Cardiac muscle cell (in vitro differentiated cells and primary cell): ENCODE measurements around the gene ATXN1. TPM values are rescaled to one million over a fixed set of nuclear protein-coding genes. Genes with fewer than 3 reads are reported as not detected.

Source experiments
- DNase-seq, 2 donors: peaks; one replicate each; pipeline versions ENCODE4 v3.0.0 to v3.0.0-alpha.2; 2010 to 2017; ENCODE audit warnings: low read depth in 1 of 2, low spot score in 1 of 2
- H3K27ac ChIP-seq: fragments of 200-600 bp; sonication (generic); 2 replicates; pipeline ENCODE4 v1.5.1; 2016
- H3K27me3 ChIP-seq: fragments of 200-600 bp; sonication (generic); 2 replicates; pipeline ENCODE4 v1.6.0; 2016; ENCODE audit warnings: control low read depth
- H3K36me3 ChIP-seq: fragments of 200-600 bp; sonication (generic); 2 replicates; pipeline ENCODE4 v1.5.1; 2016; ENCODE audit warnings: control low read depth
- H3K4me1 ChIP-seq: fragments of 200-600 bp; sonication (generic); 2 replicates; pipeline ENCODE4 v1.8.1; 2017; ENCODE audit warnings: low read depth, mild to moderate bottlenecking, mixed run types
- H3K4me3 ChIP-seq: fragments of 200-600 bp; sonication (generic); 2 replicates; pipeline ENCODE4 v1.5.1; 2016; ENCODE audit warnings: mild to moderate bottlenecking
- H3K9me3 ChIP-seq: fragments of 200-600 bp; sonication (generic); 2 replicates; pipeline ENCODE4 v1.5.1; 2017; ENCODE audit warnings: low read depth, mild to moderate bottlenecking, control low read depth
- polyA plus RNA-seq: library from polyadenylated mRNA; unstranded; fragments of >200 nt; fragmentation: Nextera tagmentation; extraction: Ambion mirVana; gene quantifications from 2 replicates; pipeline ENCODE4 v1.2.1, GENCODE V29; 2016
- total RNA-seq: library from RNA; depleted of rRNA; stranded (reverse); fragments of >200 nt; gene quantifications from 2 replicates; pipeline ENCODE4 v1.2.3, GENCODE V29; 2016
- TF ChIP-seq, protein P1 (sequence below): IDR thresholded peaks from 2 replicates; pipeline ENCODE4 v1.5.1; 2012; ENCODE audit warnings: low read depth, mild to moderate bottlenecking, low read length

The ATXN1 gene
- total and polyA plus RNA-seq, 2 experiments from 2014 or later: 15.1 to 37.4 TPM

GRCh38 chr6:16725145-16725864 lies 36.0 kb downstream of the ATXN1 start:
- Histone ChIP-seq H3K27ac (no peak overlapping the region), H3K9me3 (no peaks in the 10 kb centered on the region), H3K36me3 (no peaks in the 10 kb centered on the region), H3K4me3 (no peak overlapping the region), H3K4me1 (peaks cover 9% of the 10 kb centered on the region), H3K27me3 (no peaks in the 10 kb centered on the region)
- TF ChIP-seq, protein P1, sequence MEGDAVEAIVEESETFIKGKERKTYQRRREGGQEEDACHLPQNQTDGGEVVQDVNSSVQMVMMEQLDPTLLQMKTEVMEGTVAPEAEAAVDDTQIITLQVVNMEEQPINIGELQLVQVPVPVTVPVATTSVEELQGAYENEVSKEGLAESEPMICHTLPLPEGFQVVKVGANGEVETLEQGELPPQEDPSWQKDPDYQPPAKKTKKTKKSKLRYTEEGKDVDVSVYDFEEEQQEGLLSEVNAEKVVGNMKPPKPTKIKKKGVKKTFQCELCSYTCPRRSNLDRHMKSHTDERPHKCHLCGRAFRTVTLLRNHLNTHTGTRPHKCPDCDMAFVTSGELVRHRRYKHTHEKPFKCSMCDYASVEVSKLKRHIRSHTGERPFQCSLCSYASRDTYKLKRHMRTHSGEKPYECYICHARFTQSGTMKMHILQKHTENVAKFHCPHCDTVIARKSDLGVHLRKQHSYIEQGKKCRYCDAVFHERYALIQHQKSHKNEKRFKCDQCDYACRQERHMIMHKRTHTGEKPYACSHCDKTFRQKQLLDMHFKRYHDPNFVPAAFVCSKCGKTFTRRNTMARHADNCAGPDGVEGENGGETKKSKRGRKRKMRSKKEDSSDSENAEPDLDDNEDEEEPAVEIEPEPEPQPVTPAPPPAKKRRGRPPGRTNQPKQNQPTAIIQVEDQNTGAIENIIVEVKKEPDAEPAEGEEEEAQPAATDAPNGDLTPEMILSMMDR: no peak
- peak in 1 of 2 donors; percentile 82 for DNase-seq

DNA sequence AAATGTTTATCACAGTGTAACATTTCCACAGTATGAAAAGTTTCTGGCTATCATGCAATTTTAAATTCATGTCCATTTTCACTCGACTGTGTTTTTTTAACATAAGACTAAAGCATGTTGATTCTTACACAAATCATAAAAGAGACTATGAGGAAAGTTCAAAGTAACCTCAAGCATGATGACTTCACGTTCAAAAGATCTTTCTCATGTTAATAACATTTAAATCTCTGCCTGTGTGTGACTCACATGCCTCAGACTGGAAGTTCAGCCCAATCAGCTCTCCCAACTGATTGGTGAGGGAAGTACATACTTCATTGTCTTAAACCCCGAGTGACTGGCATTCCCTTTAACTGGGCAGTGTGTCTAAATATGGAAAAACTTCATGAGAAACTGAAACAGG lies 37.4 kb downstream of the ATXN1 start:
- Histone ChIP-seq H3K4me1 (peaks cover 9% of the 10 kb centered on the region), H3K27ac (peak overlapping the region; percentile 18), H3K4me3 (no peak overlapping the region), H3K9me3 (no peaks in the 10 kb centered on the region), H3K36me3 (no peaks in the 10 kb centered on the region), H3K27me3 (no peaks in the 10 kb centered on the region)
- peak; percentile 21 to 91 for DNase-seq
- TF ChIP-seq, protein P1: no peak

GRCh38 chr6:16723402-16723801 lies 37.9 kb downstream of the ATXN1 start:
- H3K4me1 ChIP-seq: peaks cover 9% of the 10 kb centered on the region
- H3K27ac ChIP-seq: no peak overlapping the region
- TF ChIP-seq, protein P1: no peak

GRCh38 chr6:16722630-16723029 lies 38.6 kb downstream of the ATXN1 start:
- TF ChIP-seq, protein P1: no peak
- no peak for DNase-seq
- Histone ChIP-seq H3K4me3 (no peak overlapping the region), H3K27ac (no peak overlapping the region), H3K27me3 (no peaks in the 10 kb centered on the region), H3K4me1 (peaks cover 9% of the 10 kb centered on the region), H3K9me3 (no peaks in the 10 kb centered on the region), H3K36me3 (no peaks in the 10 kb centered on the region)

More at GRCh38 chr6:16723402-16723801, 37.9 kb downstream of the ATXN1 start:
- H3K36me3 ChIP-seq: no peaks in the 10 kb centered on the region
- DNase-seq: no peak
- no peak overlapping the region for H3K4me3 ChIP-seq
- no peaks in the 10 kb centered on the region for H3K9me3 ChIP-seq
- H3K27me3 ChIP-seq: no peaks in the 10 kb centered on the region

GRCh38 chr6:16721977-16722376 lies 39.3 kb downstream of the ATXN1 start:
- H3K9me3 ChIP-seq: no peaks in the 10 kb centered on the region
- no peak overlapping the region for H3K27ac ChIP-seq
- H3K4me3 ChIP-seq: no peak overlapping the region
- peak in 1 of 2 donors; percentile 71 for DNase-seq
- H3K36me3 ChIP-seq: no peaks in the 10 kb centered on the region
- no peaks in the 10 kb centered on the region for H3K27me3 ChIP-seq
- TF ChIP-seq, protein P1: no peak
- H3K4me1 ChIP-seq: peaks cover 9% of the 10 kb centered on the region
